Adrenal gland (tissue), 12 donors: ENCODE measurements around the gene TNNI3K. TPM values are rescaled to one million over a fixed set of nuclear protein-coding genes. Genes with fewer than 3 reads are reported as not detected.

Experiments
- DNase-seq, 7 donors: peaks; one replicate each; pipeline ENCODE4 v3.0.0-alpha.2; 2019 to 2020
- H3K27ac ChIP-seq, 5 donors: fragments of 200-600 bp; sonication (generic) in 4 of 5; 1 replicate in 3 of 5; 2 replicates in 2 of 5; pipeline versions ENCODE4 v1.5.1 to v1.8.0; 2016 to 2020; ENCODE audit warnings: mild to moderate bottlenecking in 1 of 5
- H3K27me3 ChIP-seq: fragments of 200-600 bp; 2 replicates; pipeline ENCODE4 v1.8.0; 2021
- H3K36me3 ChIP-seq, 2 donors: fragments of 200-600 bp; replicated peaks in 1 of 2; 1 replicate in 1 of 2; 2 replicates in 1 of 2; pipeline versions ENCODE4 v1.5.1 to v1.8.0; 2018 to 2022
- H3K4me1 ChIP-seq, 2 donors: fragments of 200-600 bp; replicated peaks in 1 of 2; 1 replicate in 1 of 2; 2 replicates in 1 of 2; pipeline versions ENCODE4 v1.5.1 to v1.8.0; 2018 to 2021
- H3K4me3 ChIP-seq, 4 donors: fragments of 200-600 bp; sonication (generic) in 3 of 4; one replicate each; pipeline ENCODE4 v1.5.1; 2016 to 2018
- H3K9me3 ChIP-seq, 3 donors: fragments of 200-600 bp; sonication (generic) in 1 of 3; replicated peaks in 1 of 3; 1 replicate in 2 of 3; 2 replicates in 1 of 3; pipeline versions ENCODE4 v1.5.1 to v1.8.0; 2016 to 2021
- CTCF ChIP-seq, 6 experiments: fragments of 450-650 bp in 4 of 6; fragments of 200-600 bp in 2 of 6; sonication (generic) in 1 of 6; IDR thresholded peaks; 1 replicate in 5 of 6; 2 replicates in 1 of 6; pipeline versions ENCODE4 v1.5.1 to v1.8.0; 2016 to 2021; ENCODE audit warnings: antibody characterized with exemption in 6 of 6, mild to moderate bottlenecking in 2 of 6, moderate library complexity in 1 of 6
- POLR2A ChIP-seq, 2 donors: fragments of 450-650 bp; IDR thresholded peaks; one replicate each; pipeline ENCODE4 v1.6.1; 2017; ENCODE audit warnings: antibody characterized with exemption in 2 of 2, mild to moderate bottlenecking in 2 of 2, moderate library complexity in 1 of 2
- WGBS, 4 donors: extraction: QIAGEN DNeasy Blood & Tissue Kit in 2 of 4; methylation state at CpG; one replicate each; pipeline versions ENCODE4 v1.1.5 to v1.1.7; 2013 to 2017; 5-methylcytosine and 5-hydroxymethylcytosine counted together
- intact Hi-C, 2 donors: fragments of 100-400 bp; cut with DNase I; formaldehyde crosslinking; loops; one replicate each; pipeline versions ENCODE4 v1.14.1 to v1.15.0; 2022 to 2023
- polyA plus RNA-seq, 3 donors: library from polyadenylated mRNA; stranded (reverse); fragments of 200-250 nt in 2 of 3; fragments of 350-450 nt in 1 of 3; fragmentation: Illumina TruSeq in 1 of 3; extraction: RNeasy Lipid Tissue Mini Kit (QIAGEN cat#74804) in 1 of 3; gene quantifications; one replicate each; pipeline ENCODE4 v1.2.3, GENCODE V29; 2013 to 2014
- total RNA-seq, 9 donors: library from RNA; depleted of rRNA in 4 of 9; stranded (reverse); fragments of >200 nt in 4 of 9; fragments of 120-200 nt in 1 of 9; fragmentation: NEBNext Ultra II Directional in 1 of 9; extraction: Animal tissue kit (Norgen Biotek cat#: 25700) in 1 of 9; gene quantifications; one replicate each; pipeline versions ENCODE4 v1.1.0 to v1.2.4, GENCODE V29; 2013 to 2023
- donor health status: healthy with polysubstance abuse.
- donor health status: Bipolar disorder and iron deficiency.
- donor health status: DM: yes; HTN: yes; CAD: no.
- donor health status: DM: no; HTN: no; CAD: no.
- donor health status: DM: no; HTN: no; CAD: no.
- donor health status: DM: yes; HTN: yes; CAD: no.

TNNI3K gene
- total and polyA plus RNA-seq, 12 donors = 0.88 to 7.9 (median 2.1) TPM

GRCh38 chr1:74266001-74266400 is 30.8 kb downstream of the TNNI3K start:
- no peak overlapping the region for H3K4me3 ChIP-seq
- H3K9me3 ChIP-seq = no peaks in the 10 kb centered on the region
- H3K4me1 ChIP-seq = no peaks in the 10 kb centered on the region
- no peak for TF ChIP-seq CTCF (IDR thresholded peaks at IDR 0.05)
- no peak for TF ChIP-seq POLR2A (IDR thresholded peaks at IDR 0.05)
- no peak overlapping the region for H3K27ac ChIP-seq
- no peak for DNase-seq
- 91 to 98% (median 92%) methylated on average over 3 of the region's 3 CpGs for WGBS, 4 donors
- no peaks in the 10 kb centered on the region for H3K27me3 ChIP-seq
- no peaks in the 10 kb centered on the region for H3K36me3 ChIP-seq
- intact Hi-C loops = no loop called here

GRCh38 chr1:74271503-74271902 is 36.3 kb downstream of the TNNI3K start:
- intact Hi-C loops = no loop called here

GRCh38 chr1:74280642-74281396 is 45.6 kb downstream of the TNNI3K start:
- H3K27me3 ChIP-seq = no peaks in the 10 kb centered on the region
- WGBS, 4 donors = 93 to 97% (median 95%) methylated on average over 6 of the region's 6 CpGs
- H3K4me1 ChIP-seq = no peaks in the 10 kb centered on the region
- no peak overlapping the region for H3K27ac ChIP-seq
- no peak for DNase-seq
- H3K36me3 ChIP-seq = no peaks in the 10 kb centered on the region
- H3K9me3 ChIP-seq = no peaks in the 10 kb centered on the region
- H3K4me3 ChIP-seq = no peak overlapping the region
- intact Hi-C loops = no loop called here
- no peak for TF ChIP-seq POLR2A (IDR thresholded peaks at IDR 0.05)
- TF ChIP-seq CTCF (IDR thresholded peaks at IDR 0.05) = no peak

More at GRCh38 chr1:74271503-74271902, 36.3 kb downstream of the TNNI3K start:
- Histone ChIP-seq H3K9me3 (no peaks in the 10 kb centered on the region), H3K4me3 (no peak overlapping the region), H3K36me3 (no peaks in the 10 kb centered on the region), H3K27me3 (no peaks in the 10 kb centered on the region), H3K4me1 (no peaks in the 10 kb centered on the region), H3K27ac (no peak overlapping the region)
- 82 to 91% (median 86%) methylated on average over 2 of the region's 2 CpGs for WGBS, 4 donors
- no peak for DNase-seq
- TF ChIP-seq POLR2A (IDR thresholded peaks at IDR 0.05) (no peak), CTCF (IDR thresholded peaks at IDR 0.05) (no peak)

- no peak for DNase-seq
Measured at GRCh38 chr1:74286414-74286813, 51.2 kb downstream of the TNNI3K start.

More at GRCh38 chr1:74286414-74286813, 51.2 kb downstream of the TNNI3K start:
- 88 to 96% (median 92%) methylated on average over 1 to 2 of the region's 2 CpGs for WGBS, 4 donors
- Histone ChIP-seq H3K27me3 (no peaks in the 10 kb centered on the region), H3K4me3 (no peak overlapping the region), H3K9me3 (no peaks in the 10 kb centered on the region), H3K27ac (no peak overlapping the region), H3K36me3 (no peaks in the 10 kb centered on the region), H3K4me1 (no peaks in the 10 kb centered on the region)
- intact Hi-C loops = no loop called here
- TF ChIP-seq CTCF (IDR thresholded peaks at IDR 0.05) = no peak
- no peak for TF ChIP-seq POLR2A (IDR thresholded peaks at IDR 0.05)
